Motor neuron (in vitro differentiated cells): ENCODE data around the gene TOMM40L. TPM values are rescaled to one million over a fixed set of nuclear protein-coding genes. Genes with fewer than 3 reads are reported as not detected.
"Not testable (repeated sequence)": the region's sequence is repeated elsewhere in the genome, so short reads cannot be mapped to it uniquely, and the experiment has no call there.

Experiments used
- ATAC-seq, 8 experiments: fragments of 200-7000 bp; cut with Tn5 transposase; replicated peaks in 6 of 8; 2 replicates each; pipeline ENCODE4 v1.8.0; 2021; ENCODE audit warnings: mild to moderate bottlenecking in 8 of 8, moderate library complexity in 8 of 8
- H3K27ac ChIP-seq, 2 donors: fragments of 250-450 bp; sonication (Bioruptor Pico); 2 replicates each; pipeline ENCODE4 v1.9.0; 2021; ENCODE audit warnings: antibody characterized with exemption in 2 of 2, mild to moderate bottlenecking in 2 of 2, moderate library complexity in 1 of 2
- H3K4me1 ChIP-seq, 2 donors: fragments of 250-450 bp; sonication (Bioruptor Pico); replicated peaks in 1 of 2; 2 replicates each; pipeline ENCODE4 v1.6.1; 2021; ENCODE audit warnings: antibody characterized with exemption in 2 of 2, mild to moderate bottlenecking in 2 of 2, moderate library complexity in 1 of 2
- H3K4me3 ChIP-seq, 5 donors: fragments of 250-450 bp; sonication (Bioruptor Pico); 2 replicates each; pipeline ENCODE4 v1.9.0; 2021; ENCODE audit warnings: antibody characterized with exemption in 5 of 5, mild to moderate bottlenecking in 5 of 5, moderate library complexity in 4 of 5
- WGBS, 10 experiments: fragments of 450-650 bp; shearing (Covaris generic); methylation state at CpG; one replicate each; pipeline ENCODE4 v1.0.0; 2022; 5-methylcytosine and 5-hydroxymethylcytosine counted together
- in situ Hi-C, 9 experiments: fragments of 400-800 bp; cut with MboI; loops; one replicate each; pipeline ENCODE4 v1.15.0; 2021; ENCODE audit warnings: low sequenced_read_pairs in 9 of 9, low pct_unique_long_range_greater_than_20kb in 2 of 9; ENCODE audit not compliant: unreplicated experiment in 9 of 9
- total RNA-seq, 8 experiments: library from RNA; unstranded; fragments of 300-600 nt; gene quantifications; 2 replicates each; pipeline versions ENCODE4 v1.2.3 to v1.2.4, GENCODE V29; 2022

Gene TOMM40L
- total RNA-seq, 8 experiments from 2014 or later: 5.1 to 24.3 (median 17.3) TPM

DNA sequence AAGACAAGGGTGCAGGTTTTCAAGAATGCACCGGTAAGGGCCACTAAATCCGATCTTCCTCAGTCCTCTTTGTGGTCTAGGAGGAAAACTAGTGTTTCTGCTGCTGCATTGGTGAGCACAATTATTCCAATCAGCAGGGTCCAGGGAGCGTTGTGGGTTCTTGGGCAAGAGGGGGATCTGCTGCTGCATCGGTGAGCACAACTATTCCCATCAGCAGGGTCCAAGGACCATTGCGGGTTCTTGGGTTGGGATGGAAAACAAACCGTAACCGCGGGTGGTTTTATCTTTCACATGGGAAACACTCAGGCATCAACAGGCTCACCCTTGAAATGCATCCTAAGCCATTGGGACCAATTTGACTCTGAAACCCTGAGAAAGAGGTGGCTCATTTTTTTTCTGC lies 25.7 kb downstream of the TOMM40L start:
- no peak for ATAC-seq
- 67 to 100% (median 83%) methylated on average over 3 to 8 of the region's 8 CpGs; no CpG with 5 or more reads in 3 of the 10 experiments for WGBS, 10 experiments
- Histone ChIP-seq H3K27ac (no peak overlapping the region), H3K4me1 (no peaks in the 10 kb centered on the region), H3K4me3 (no peak overlapping the region)
- in situ Hi-C loops: no loop called here

DNA sequence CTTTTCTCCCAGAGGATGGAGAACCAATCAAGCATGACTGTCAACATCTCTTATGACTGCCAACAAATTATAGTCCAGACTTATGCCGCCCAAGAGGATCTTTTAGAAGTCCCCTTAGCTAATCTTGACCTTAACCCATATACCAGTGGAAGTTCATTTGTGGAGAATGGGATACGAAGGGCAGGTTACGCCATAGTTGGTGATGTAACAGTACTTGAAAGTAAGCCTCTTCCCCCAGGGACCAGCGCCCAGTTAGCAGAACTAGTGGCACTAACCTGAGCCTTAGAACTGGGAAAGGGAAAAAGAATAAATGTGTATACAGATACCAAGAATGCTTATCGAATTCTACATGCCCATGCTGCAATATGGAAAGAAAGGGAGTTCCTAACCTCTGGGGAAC lies 29.4 kb downstream of the TOMM40L start:
- H3K27ac ChIP-seq, H3K4me3 ChIP-seq, H3K4me1 ChIP-seq, in situ Hi-C loops, ATAC-seq: not testable (repeated sequence)
- 0 to 70% (median 42%) methylated on average over 1 to 5 of the region's 5 CpGs; no CpG with 5 or more reads in 1 of the 10 experiments for WGBS, 10 experiments

DNA sequence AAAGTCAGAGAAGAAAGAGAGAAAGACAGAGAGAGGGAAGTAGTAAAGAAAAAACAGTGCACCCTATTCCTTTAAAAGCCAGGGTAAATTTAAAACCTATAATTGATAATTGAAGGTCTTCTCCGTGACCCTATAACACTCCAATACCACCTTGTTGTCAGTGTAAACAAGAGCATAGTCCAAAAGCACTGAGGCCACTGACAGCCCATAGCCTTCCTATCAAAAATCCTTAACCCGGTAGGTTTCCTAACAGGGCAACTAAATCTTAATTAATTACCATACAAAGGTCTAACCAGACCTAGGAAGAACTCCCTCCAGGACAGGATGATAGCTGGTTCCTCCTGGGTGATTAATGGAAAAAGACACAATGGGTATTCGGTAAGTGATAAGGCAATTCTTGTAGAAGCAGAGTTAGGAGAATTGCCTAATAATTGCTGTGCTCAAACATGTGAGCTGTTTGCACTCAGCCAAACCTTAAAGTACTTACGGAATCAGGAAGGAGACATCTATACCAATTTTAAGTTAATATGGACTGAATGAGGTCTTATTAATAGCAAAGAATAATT lies 30.2 kb downstream of the TOMM40L start:
- 31 to 97% (median 79%) methylated on average over 1 to 4 of the region's 4 CpGs for WGBS, 10 experiments
- H3K27ac ChIP-seq, H3K4me3 ChIP-seq, H3K4me1 ChIP-seq, in situ Hi-C loops, ATAC-seq: not testable (repeated sequence)

DNA sequence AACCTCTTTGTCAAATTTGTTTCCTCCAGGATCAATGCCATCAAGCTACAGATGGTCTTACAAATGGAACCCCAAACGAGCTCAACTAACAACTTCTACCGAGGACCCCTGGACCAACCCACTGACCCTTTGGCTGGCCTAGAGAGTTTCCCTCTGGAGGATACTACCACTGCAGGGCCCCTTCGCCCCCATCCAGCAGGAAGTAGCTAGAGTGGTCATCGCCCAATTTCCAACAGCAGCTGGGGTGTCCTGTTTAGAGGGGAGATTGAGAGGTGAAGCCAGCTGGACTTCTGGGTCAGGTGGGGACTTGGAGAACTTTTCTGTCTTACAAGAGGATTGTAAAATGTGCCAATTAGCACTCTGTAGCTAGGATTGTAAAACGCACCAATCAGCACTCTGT lies 31.2 kb downstream of the TOMM40L start:
- in situ Hi-C loops, ATAC-seq, H3K4me3 ChIP-seq, H3K27ac ChIP-seq, H3K4me1 ChIP-seq: not testable (repeated sequence)
- WGBS, 10 experiments: 40 to 87% (median 84%) methylated on average over 1 to 4 of the region's 5 CpGs; no CpG with 5 or more reads in 4 of the 10 experiments

DNA sequence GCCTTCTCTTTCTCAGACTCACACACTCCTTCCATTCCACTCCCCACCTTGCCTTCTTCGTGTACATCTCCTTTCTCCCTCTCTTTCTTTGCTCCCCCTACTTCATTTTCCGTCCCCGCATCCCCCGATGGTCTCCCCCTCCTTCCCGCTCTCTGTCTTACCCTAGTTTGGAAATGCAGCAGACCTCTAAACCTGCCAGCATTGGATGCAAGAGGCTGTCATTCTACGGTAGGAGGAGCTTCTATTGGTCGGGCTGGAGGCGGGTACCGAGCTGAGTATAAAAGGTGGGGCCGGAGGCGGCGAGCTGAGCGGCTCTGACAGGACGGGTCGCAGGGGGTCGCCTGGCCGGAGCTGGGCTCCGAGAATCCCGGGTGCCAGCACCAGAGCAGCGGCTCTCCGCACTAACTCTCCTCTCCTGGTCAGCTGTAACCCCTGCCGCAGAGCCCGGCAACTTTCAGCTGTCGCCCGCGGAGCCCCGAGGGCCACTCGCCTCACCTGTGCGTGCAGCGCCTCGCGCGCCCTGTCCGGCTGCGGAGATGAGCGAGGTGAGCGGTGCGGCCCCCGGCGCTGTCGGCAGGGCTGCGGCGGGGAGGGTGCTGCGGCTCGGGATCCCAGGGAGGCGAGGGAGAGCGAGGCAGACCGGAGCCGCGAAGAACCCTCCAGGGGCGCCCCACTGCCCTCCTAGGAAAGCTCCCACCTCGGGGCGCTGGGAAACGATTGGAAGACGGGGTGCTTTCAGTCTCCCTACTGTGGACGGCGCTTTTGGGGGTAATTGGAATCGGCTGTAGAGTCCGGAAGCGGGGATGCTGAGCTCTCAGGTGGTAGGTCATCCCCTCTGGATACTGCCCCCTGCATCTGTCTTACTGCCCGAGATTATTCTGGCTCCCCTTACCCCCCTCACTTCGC lies 32.8 kb downstream of the TOMM40L start, which contains the start of gene PCP4L1:
TSS of gene PCP4L1 (plus strand) at position 307 of the 906 bp plus-strand sequence. CDS start at position 537, 230 bp downstream.
- peaks cover 2 to 5% of the 10 kb centered on the region in 2 donors for H3K4me1 ChIP-seq
- H3K27ac ChIP-seq: no peak within 1 kb of the TSS
- peak; percentile 91 to 98 (median 96) for ATAC-seq
- H3K4me3 ChIP-seq: peak within 1 kb of the TSS; percentile 27 to 51 (median 39)
- 0 to 13% (median 2%) methylated on average over 1 to 41 of the region's 62 CpGs; no CpG with 5 or more reads in 2 of the 10 experiments for WGBS, 10 experiments
- in situ Hi-C loops: no loop called here

DNA sequence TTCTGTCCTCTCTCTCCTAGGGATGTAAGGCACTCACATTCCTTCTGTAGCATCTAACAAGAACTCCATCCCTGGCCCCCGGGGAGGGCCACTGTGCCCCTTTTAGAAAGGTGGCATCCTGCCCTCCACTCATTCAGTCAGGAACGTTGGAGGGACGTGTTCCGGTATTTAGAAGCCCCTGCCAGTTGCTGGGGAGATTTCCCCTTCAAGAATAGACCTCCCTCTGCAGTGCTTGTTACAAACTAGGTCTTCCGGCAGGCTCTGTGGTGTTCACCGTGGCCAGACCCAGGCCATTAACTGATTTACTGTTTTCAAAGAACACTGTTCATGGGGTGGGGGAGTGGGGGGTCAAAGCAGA lies 33.5 kb downstream of the TOMM40L start:
- in situ Hi-C loops: no loop called here
- peak overlapping the region in 1 of 5 donors; percentile 51 for H3K4me3 ChIP-seq
- 0 to 100% (median 25%) methylated on average over 1 to 6 of the region's 6 CpGs for WGBS, 10 experiments
- H3K4me1 ChIP-seq: peaks cover 2 to 5% of the 10 kb centered on the region in 2 donors
- H3K27ac ChIP-seq: no peak overlapping the region
- no peak for ATAC-seq

DNA sequence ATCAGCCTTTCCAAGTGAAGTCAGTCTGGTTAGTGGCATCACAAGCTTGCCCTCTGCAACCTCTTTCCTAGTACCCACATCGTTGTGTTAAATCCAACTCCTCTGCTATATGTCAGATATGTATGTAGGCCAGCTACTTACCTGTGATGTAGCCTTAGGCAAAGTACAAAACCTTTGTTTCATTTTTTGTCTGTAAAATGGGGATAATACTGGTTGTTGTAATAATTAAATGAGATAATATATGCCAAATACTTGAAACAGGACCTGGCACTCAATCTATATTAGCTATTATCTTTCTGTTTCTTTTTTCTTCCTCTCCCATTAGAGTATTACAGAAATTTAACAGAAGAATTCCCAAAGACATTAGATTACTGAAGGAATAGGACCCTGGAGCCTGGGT lies 33.9 kb downstream of the TOMM40L start:
- H3K27ac ChIP-seq: no peak overlapping the region
- H3K4me3 ChIP-seq: no peak overlapping the region
- whole genome bisulfite sequencing, 10 experiments: 33 to 88% (median 69%) methylated on average over 1 of the region's 1 CpG; no CpG with 5 or more reads in 4 of the 10 experiments
- ATAC-seq: no peak
- H3K4me1 ChIP-seq: peaks cover 2 to 5% of the 10 kb centered on the region in 2 donors
- in situ Hi-C loops: no loop called here

DNA sequence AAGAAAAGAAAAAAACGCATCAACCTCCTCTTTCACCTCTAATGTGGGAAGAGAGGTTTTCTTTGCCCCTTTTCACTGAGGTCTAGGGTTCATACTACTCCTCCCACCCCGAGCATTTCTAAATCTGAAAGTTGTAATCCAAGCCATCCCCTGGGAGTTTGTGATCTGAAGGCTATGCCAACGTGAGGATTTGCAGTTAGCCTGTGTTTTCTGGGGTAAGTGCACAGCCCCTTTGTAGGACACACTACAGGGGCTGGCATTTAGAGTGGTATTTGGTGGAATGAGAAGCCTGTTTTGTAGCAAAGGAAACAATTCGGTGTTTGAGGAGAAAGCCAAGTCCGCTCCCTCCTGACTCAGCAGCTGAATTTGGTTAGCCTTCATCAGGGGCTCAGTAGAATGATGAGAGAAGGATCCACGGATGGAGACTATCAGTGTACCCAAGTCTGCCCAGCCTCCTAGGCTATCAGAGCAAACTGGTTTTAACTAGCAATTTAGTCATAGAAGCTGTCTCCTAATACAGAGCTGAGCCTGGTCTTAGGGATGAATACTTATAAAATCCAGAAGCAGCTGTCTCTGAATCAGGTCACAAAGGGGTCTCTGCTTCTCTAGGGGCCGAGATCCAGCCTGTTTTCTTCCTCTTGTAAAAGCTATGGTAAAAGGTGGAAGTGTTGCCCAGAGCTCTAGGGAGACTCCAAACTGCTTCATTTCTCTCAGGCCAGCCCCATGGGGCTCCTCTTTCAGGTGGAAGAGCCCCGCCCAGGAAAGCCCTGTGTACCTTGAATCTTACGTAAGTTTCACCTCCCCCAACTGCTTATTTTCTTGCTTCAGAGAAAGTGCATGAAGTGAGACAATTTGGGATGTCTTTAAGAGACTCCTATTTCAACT lies 34.8 kb downstream of the TOMM40L start:
- 0 to 67% (median 28%) methylated on average over 1 to 9 of the region's 9 CpGs; no CpG with 5 or more reads in 1 of the 10 experiments for WGBS, 10 experiments
- ATAC-seq: no peak
- in situ Hi-C loops: no loop called here
- Histone ChIP-seq H3K27ac (no peak overlapping the region), H3K4me3 (no peak overlapping the region), H3K4me1 (peaks cover 2 to 5% of the 10 kb centered on the region in 2 donors)

DNA sequence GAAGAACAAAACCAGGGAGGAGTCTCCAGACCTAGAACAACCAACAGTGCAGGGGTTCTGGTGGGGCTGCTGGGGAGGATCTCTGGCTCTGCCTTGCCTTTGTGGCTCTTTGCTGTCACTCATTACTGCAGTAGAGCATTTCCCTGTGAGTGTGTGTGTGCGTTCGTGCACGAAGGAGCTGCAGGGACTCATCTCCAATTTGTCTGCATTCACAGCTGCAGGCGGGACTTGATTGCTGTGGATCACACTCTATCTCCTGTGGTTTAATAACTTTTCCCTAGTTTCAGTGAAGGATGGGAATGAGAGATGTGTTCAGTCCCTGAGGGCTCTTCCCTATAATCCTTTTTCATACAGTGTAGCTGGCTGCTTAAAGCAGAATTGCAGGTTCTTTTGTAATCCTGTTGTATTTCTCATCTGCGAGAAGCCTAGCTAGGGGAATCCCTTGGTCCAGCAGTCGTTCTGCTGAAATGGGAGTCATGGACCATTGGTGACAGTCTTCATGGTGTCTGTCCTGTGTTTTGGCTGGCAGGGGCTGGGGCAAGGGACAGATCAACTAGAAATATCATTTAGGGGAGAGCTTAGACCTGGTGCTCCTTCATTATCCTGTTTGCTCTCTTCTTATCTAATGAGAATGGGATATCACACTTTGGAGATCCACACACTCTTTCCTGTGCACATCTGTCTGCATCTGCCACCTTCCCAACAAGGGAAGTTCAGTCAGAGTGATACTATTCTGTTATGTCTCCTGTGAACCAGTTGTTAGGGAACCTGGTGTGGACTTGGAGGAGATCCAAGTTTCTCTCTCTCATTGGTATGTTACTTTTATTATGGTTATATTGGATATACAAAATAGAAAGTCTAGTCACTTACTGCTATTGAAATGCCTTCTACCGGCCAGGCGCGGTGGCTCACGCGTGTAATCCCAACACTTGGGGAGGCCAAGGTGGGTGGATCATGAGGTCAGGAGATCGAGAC lies 35.7 kb downstream of the TOMM40L start:
- 0 to 80% (median 52%) methylated on average over 1 to 9 of the region's 12 CpGs; no CpG with 5 or more reads in 3 of the 10 experiments for WGBS, 10 experiments
- in situ Hi-C loops: no loop called here
- H3K27ac ChIP-seq: no peak overlapping the region
- peak in 2 of 8 experiments; percentile 39 to 53 for ATAC-seq
- peaks cover 2 to 5% of the 10 kb centered on the region in 2 donors for H3K4me1 ChIP-seq
- no peak overlapping the region for H3K4me3 ChIP-seq

DNA sequence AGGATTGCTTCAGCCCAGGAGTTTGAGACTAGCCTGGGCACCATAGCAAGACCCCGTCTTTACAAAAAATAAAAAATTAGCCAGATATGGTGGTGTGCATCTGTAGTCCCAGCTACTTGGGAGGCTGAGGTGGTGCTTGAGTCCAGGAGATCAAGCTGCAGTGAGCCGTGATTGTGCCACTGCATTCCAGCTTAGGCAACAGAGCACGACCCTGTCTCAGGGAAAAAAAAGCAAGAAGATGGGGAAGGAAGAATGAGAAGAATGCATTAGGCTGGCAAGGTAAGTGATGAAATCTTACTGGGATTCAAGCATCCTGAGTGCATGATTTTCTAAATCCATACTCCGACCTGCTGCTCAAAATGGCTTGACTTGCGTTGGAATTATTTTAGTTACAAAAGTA lies 39.4 kb downstream of the TOMM40L start:
- no peak overlapping the region for H3K27ac ChIP-seq
- in situ Hi-C loops: no loop called here
- ATAC-seq: no peak
- peaks cover 2 to 12% of the 10 kb centered on the region in 2 donors for H3K4me1 ChIP-seq
- WGBS, 10 experiments: 17 to 100% (median 82%) methylated on average over 1 to 5 of the region's 5 CpGs; no CpG with 5 or more reads in 1 of the 10 experiments
- no peak overlapping the region for H3K4me3 ChIP-seq

DNA sequence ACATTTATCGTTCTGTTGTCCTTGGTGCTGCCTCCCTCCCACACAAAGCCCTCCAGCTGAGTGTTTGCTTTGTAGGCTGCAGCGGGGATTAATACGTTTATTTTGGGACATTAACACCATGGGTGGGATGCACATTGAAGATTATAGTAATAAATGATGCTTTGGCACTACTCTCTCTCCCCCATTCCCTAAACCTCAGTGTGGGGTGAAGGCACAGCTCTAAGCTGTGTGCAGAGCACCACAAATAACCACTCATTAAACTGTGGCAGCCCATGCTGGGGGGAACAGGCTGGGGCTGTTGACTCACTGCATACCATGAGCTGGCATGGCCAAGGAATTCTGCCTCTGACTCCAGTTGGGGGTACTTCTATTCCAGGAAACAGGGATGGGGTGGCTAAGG lies 40.3 kb downstream of the TOMM40L start:
- Histone ChIP-seq H3K4me1 (peaks cover 2 to 10% of the 10 kb centered on the region in 2 donors), H3K4me3 (no peak overlapping the region), H3K27ac (no peak overlapping the region)
- in situ Hi-C loops: no loop called here
- 40 to 80% (median 64%) methylated on average over 1 to 3 of the region's 3 CpGs; no CpG with 5 or more reads in 5 of the 10 experiments for WGBS, 10 experiments
- ATAC-seq: peak in 1 of 8 experiments; percentile 25

DNA sequence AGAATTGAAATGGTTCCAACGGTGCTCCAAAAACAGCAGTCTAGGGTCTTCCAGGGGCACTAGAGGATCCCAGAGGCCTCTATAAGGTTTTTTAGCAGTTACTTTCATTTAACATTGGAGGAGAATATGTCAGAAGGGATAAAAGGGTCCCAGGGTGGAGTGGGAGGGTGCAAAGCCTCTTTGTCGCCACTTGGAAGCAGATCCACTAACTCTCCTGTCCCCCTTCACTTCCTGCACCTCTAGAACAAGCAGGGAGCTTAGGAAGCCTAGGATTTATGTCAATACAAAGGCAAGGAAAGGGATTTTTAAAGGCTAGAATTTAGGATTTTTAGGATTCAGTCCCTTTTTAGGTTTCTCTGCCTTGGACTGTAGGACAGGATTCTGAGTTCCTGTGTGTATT lies 41.0 kb downstream of the TOMM40L start:
- H3K4me3 ChIP-seq: no peak overlapping the region
- H3K4me1 ChIP-seq: peaks cover 0 to 7% of the 10 kb centered on the region in 2 donors
- no peak overlapping the region for H3K27ac ChIP-seq
- 29 to 89% (median 67%) methylated on average over 1 to 2 of the region's 2 CpGs; no CpG with 5 or more reads in 4 of the 10 experiments for WGBS, 10 experiments
- in situ Hi-C loops: no loop called here
- no peak for ATAC-seq
